Cardiac fibroblast (primary cell): Measurements from ENCODE around the gene TCAIM.

Experiments used
- DNase-seq, 2 donors: peaks; one replicate each; pipeline versions ENCODE4 v3.0.0 to v3.0.0-alpha.2; 2010; ENCODE audit warnings: low read depth in 2 of 2
- H3K4me3 ChIP-seq, 2 donors: replicated peaks in 1 of 2; 1 replicate in 1 of 2; 2 replicates in 1 of 2; pipeline ENCODE4 v1.5.1; 2011; ENCODE audit warnings: low read depth in 2 of 2, low read length in 2 of 2, mild to moderate bottlenecking in 2 of 2, moderate library complexity in 1 of 2
- CTCF ChIP-seq: IDR thresholded peaks from one replicate; pipeline ENCODE4 v1.5.1; 2011; ENCODE audit warnings: low read depth, mild to moderate bottlenecking, low read length, inconsistent platforms

TCAIM gene

GRCh38 chr3:44430466-44430865 lies 91.9 kb downstream of the TCAIM start:
- no peak for DNase-seq
- no peak for TF ChIP-seq CTCF
- H3K4me3 ChIP-seq, result no peak overlapping the region

- DNase-seq, result no peak
- TF ChIP-seq CTCF, result no peak
Observed at GRCh38 chr3:44434834-44435510, 96.4 kb downstream of the TCAIM start.

GRCh38 chr3:44436181-44436580 lies 97.6 kb downstream of the TCAIM start:
- no peak for TF ChIP-seq CTCF
- no peak overlapping the region for H3K4me3 ChIP-seq

More at GRCh38 chr3:44434834-44435510, 96.4 kb downstream of the TCAIM start:
- no peak overlapping the region for H3K4me3 ChIP-seq

GRCh38 chr3:44437800-44438199 lies 99.2 kb downstream of the TCAIM start:
- H3K4me3 ChIP-seq, result no peak overlapping the region
- TF ChIP-seq CTCF, result no peak
- DNase-seq, result no peak

More at GRCh38 chr3:44436181-44436580, 97.6 kb downstream of the TCAIM start:
- DNase-seq, result peak in 1 of 2 donors; percentile 18

GRCh38 chr3:44439499-44440295 lies 101.1 kb downstream of the TCAIM start:
- DNase-seq, result peak; percentile 92 to 98
- no peak overlapping the region for H3K4me3 ChIP-seq
- no peak for TF ChIP-seq CTCF

- DNase-seq, result no peak
- H3K4me3 ChIP-seq, result no peak overlapping the region
- TF ChIP-seq CTCF, result no peak
Observed at GRCh38 chr3:44442596-44443309, 104.2 kb downstream of the TCAIM start.
